PC-3 (cell line): ENCODE data around the gene P2RX3. TPM values are rescaled to one million over a fixed set of nuclear protein-coding genes. Genes with fewer than 3 reads are reported as not detected.
A peak's percentile ranks its signal among the peaks of the same experiment; 100 is the strongest.

ENCODE experiments used
- ATAC-seq: fragments of 200-7000 bp; cut with Tn5 transposase; 2 replicates; pipeline ENCODE4 v1.9.1; 2020; ENCODE audit warnings: mild to moderate bottlenecking, moderate library complexity
- BruUV-seq: library from RNA; stranded (reverse); fragments of 400-500 nt; replicated peaks from 2 replicates; lab custom pipeline; 2021; lab: Mats Ljungman, UMichigan
- CTCF ChIA-PET: fragments of 300-600 bp; sonication (Branson Sonifier 250); formaldehyde crosslinking; loops from one replicate; lab custom pipeline; 2022; ENCODE audit warnings: antibody characterized with exemption; lab: Charles Lee
- POLR2A ChIA-PET: fragments of 300-600 bp; sonication (Branson Sonifier 250); formaldehyde crosslinking; loops from one replicate; lab custom pipeline; 2022; ENCODE audit warnings: antibody characterized with exemption; ENCODE audit not compliant: unreplicated experiment; lab: Charles Lee
- DNase-seq: peaks from one replicate; pipeline ENCODE4 v3.0.0-alpha.2; 2015
- H2AFZ ChIP-seq: fragments of 300-600 bp; sonication (generic); 2 replicates; pipeline ENCODE4 v1.6.0; 2016; ENCODE audit warnings: antibody characterized with exemption, low read length
- H3F3A ChIP-seq: fragments of 300-600 bp; sonication (generic); one replicate; pipeline ENCODE4 v1.6.0; 2017; ENCODE audit warnings: antibody characterized with exemption, low read length, control low read depth, mild to moderate bottlenecking; ENCODE audit not compliant: unreplicated experiment
- H3K27ac ChIP-seq: fragments of 300-600 bp; sonication (generic); 2 replicates; pipeline ENCODE4 v1.5.1; 2016; ENCODE audit warnings: mild to moderate bottlenecking, low read length
- H3K27me3 ChIP-seq: fragments of 300-600 bp; sonication (generic); 2 replicates; pipeline ENCODE4 v1.6.1; 2016; ENCODE audit warnings: low read length, mixed read lengths
- H3K36me3 ChIP-seq: fragments of 300-600 bp; sonication (generic); 2 replicates; pipeline ENCODE4 v1.6.1; 2016; ENCODE audit warnings: low read depth, mixed run types, low read length, mixed read lengths
- H3K4me1 ChIP-seq: fragments of 300-600 bp; sonication (generic); 2 replicates; pipeline ENCODE4 v1.5.1; 2016; ENCODE audit warnings: low read length; ENCODE audit not compliant: insufficient read depth
- H3K4me2 ChIP-seq: fragments of 300-600 bp; sonication (generic); 2 replicates; pipeline ENCODE4 v1.6.0; 2016; ENCODE audit warnings: low read length
- H3K4me3 ChIP-seq: fragments of 300-600 bp; sonication (generic); 2 replicates; pipeline ENCODE4 v1.5.1; 2016; ENCODE audit warnings: mild to moderate bottlenecking, low read length, mixed read lengths
- H3K79me2 ChIP-seq: fragments of 300-600 bp; sonication (generic); 2 replicates; pipeline ENCODE4 v1.6.1; 2017; ENCODE audit warnings: low read length, mixed read lengths
- H3K9ac ChIP-seq: fragments of 300-600 bp; sonication (generic); 2 replicates; pipeline ENCODE4 v1.6.0; 2016; ENCODE audit warnings: mild to moderate bottlenecking, low read length
- H3K9me2 ChIP-seq: fragments of 300-600 bp; sonication (generic); replicated peaks from 2 replicates; pipeline ENCODE4 v1.6.1; 2016; ENCODE audit warnings: mixed run types, low read length, mixed read lengths
- H3K9me3 ChIP-seq: fragments of 300-600 bp; sonication (generic); 2 replicates; pipeline ENCODE4 v1.6.1; 2016; ENCODE audit warnings: low read length, mixed read lengths
- H4K20me1 ChIP-seq: fragments of 300-600 bp; sonication (generic); 2 replicates; pipeline ENCODE4 v1.6.1; 2016; ENCODE audit warnings: low read length, mixed read lengths
- EZH2 ChIP-seq: fragments of 300-600 bp; sonication (generic); IDR thresholded peaks from one replicate; pipeline ENCODE4 v1.6.1; 2017; ENCODE audit warnings: antibody characterized with exemption, mild to moderate bottlenecking, low read length; ENCODE audit not compliant: unreplicated experiment
- EZH2phosphoT487 ChIP-seq: fragments of 300-600 bp; sonication (generic); IDR thresholded peaks from 2 replicates; pipeline ENCODE4 v1.6.1; 2018; ENCODE audit warnings: mild to moderate bottlenecking, antibody characterized with exemption, low read length, borderline replicate concordance
- intact Hi-C: fragments of 100-400 bp; cut with micrococcal nuclease; formaldehyde crosslinking; loops from 2 replicates; pipeline ENCODE4 v1.9.0; 2023
- total RNA-seq: library from RNA; depleted of rRNA; stranded (reverse); fragments of >200 nt; gene quantifications from 2 replicates; pipeline ENCODE4 v1.2.3, GENCODE V29; 2014
- TF ChIP-seq, protein P1 (sequence below): fragments of 300-600 bp; sonication (generic); conservative IDR thresholded peaks from 2 replicates; pipeline ENCODE4 v1.5.1; 2017; ENCODE audit warnings: antibody characterized with exemption, low read depth, mild to moderate bottlenecking, low read length

Gene P2RX3
- total RNA-seq, 1 experiment from 2014 or later = not detected

GRCh38 chr11:57324154-57324885 lies 13.8 kb upstream of the P2RX3 start:
- no peaks in the 10 kb centered on the region for H3K9me2 ChIP-seq
- no peaks in the 10 kb centered on the region for H3K27me3 ChIP-seq
- peaks cover 37% of the 10 kb centered on the region for H3K79me2 ChIP-seq
- peak overlapping the region; percentile 40 for H2AFZ ChIP-seq
- ChIA-PET POLR2A (interaction anchor here (0.6 to 1.1 kb wide), 2 partner anchors 13 to 78 kb away, joined by 3 to 4 read pairs; no protein-coding TSS in a partner anchor), CTCF (interaction anchor here (1.9 kb wide), 1 partner anchor 75 kb away, joined by 9 read pairs; no protein-coding TSS in a partner anchor)
- no TSS peak for BruUV-seq
- H3K9me3 ChIP-seq = no peaks in the 10 kb centered on the region
- H3K4me3 ChIP-seq = peak overlapping the region; percentile 85
- intact Hi-C loops = loop anchor here (5.0 kb wide), 1 partner anchor 1253 kb away; the partner anchor contains the start of genes LPXN and ZFP91
- H3K27ac ChIP-seq = peak overlapping the region; percentile 13; the same call in 1 of the 2 replicates
- ATAC-seq (peak; percentile 0), DNase-seq (peak; percentile 20)
- H3K4me2 ChIP-seq = peak overlapping the region; percentile 93
- H3K36me3 ChIP-seq = peaks cover 37% of the 10 kb centered on the region
- TF ChIP-seq, protein P1, sequence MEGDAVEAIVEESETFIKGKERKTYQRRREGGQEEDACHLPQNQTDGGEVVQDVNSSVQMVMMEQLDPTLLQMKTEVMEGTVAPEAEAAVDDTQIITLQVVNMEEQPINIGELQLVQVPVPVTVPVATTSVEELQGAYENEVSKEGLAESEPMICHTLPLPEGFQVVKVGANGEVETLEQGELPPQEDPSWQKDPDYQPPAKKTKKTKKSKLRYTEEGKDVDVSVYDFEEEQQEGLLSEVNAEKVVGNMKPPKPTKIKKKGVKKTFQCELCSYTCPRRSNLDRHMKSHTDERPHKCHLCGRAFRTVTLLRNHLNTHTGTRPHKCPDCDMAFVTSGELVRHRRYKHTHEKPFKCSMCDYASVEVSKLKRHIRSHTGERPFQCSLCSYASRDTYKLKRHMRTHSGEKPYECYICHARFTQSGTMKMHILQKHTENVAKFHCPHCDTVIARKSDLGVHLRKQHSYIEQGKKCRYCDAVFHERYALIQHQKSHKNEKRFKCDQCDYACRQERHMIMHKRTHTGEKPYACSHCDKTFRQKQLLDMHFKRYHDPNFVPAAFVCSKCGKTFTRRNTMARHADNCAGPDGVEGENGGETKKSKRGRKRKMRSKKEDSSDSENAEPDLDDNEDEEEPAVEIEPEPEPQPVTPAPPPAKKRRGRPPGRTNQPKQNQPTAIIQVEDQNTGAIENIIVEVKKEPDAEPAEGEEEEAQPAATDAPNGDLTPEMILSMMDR = no peak
- TF ChIP-seq EZH2 (no peak), EZH2phosphoT487 (no peak)
- peak overlapping the region; percentile 72 for H3K9ac ChIP-seq
- peaks cover 14% of the 10 kb centered on the region; the same call in 1 of the 2 replicates for H4K20me1 ChIP-seq
- H3F3A ChIP-seq = peaks cover 7% of the 10 kb centered on the region
- peaks cover 53% of the 10 kb centered on the region for H3K4me1 ChIP-seq

DNA sequence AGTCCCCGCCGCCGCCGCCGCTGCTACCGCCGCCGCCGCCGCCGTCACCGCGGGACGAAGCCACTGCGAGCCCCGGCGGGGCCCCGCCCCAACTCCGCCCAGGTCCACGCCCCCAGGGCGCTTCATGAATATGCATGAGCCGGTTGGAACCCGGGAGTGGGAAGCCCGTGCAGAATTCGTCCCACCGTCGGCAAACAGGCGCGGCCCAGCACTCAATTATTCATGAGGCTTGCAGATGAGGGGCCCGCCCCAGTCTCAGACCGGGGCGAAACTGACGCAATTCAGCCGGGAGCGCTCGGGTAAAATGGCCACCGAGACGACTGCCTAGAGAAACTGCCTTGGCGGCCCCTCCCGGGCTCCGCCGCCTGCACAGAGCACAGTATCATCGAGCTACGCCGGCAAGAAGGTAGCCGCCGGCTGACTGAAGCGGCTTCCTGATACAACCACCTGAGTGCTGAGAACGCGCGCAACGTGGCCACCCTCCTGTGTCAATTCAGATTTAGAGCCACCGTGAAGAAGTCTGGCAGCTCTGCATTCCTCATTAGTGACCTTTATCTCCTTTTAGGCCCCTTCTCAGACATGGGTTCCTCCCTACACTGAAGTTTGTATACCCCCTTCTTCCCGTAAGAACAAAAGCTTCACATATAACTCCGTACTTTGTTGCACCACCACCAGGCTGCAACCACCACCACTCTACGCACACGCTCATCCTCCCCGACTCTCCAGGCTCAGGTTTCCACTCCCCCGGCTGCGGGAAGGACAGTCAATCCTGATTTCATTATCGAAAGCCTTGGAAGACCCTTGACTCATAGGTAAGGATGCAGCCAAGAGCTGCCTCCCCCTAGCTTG lies 13.0 kb upstream of the P2RX3 start, which contains the start of gene TNKS1BP1:
Gene TNKS1BP1, minus strand, starts transcription at position 67 of the 849 bp plus-strand sequence. CDS start 3,067 bp downstream, outside the sequence.
- Histone ChIP-seq H3K27me3 (no peaks in the 10 kb centered on the region), H3K9me3 (no peaks in the 10 kb centered on the region), H3F3A (peaks cover 7% of the 10 kb centered on the region), H3K27ac (peak within 1 kb of the TSS; percentile 85), H4K20me1 (peaks cover 13% of the 10 kb centered on the region; the same call in 1 of the 2 replicates), H3K4me1 (peaks cover 53% of the 10 kb centered on the region), H3K79me2 (peaks cover 34% of the 10 kb centered on the region), H3K36me3 (peaks cover 44% of the 10 kb centered on the region), H3K9ac (peak within 1 kb of the TSS; percentile 72), H2AFZ (peak within 1 kb of the TSS; percentile 72), H3K9me2 (no peaks in the 10 kb centered on the region), H3K4me3 (peak within 1 kb of the TSS; percentile 85), H3K4me2 (peak within 1 kb of the TSS; percentile 93)
- intact Hi-C loops = loop anchor here (1.0 to 5.0 kb wide), 2 partner anchors 10 to 1252 kb away; partner anchors contain the start of genes LPXN, SSRP1 and ZFP91
- CTCF ChIA-PET = interaction anchor here (0.8 kb wide), 1 partner anchor 21 kb away, joined by 3 read pairs; no protein-coding TSS in a partner anchor
- POLR2A ChIA-PET = interaction anchor here (0.6 to 1.1 kb wide), 3 partner anchors 14 to 319 kb away, joined by 3 to 4 read pairs (median 3); no protein-coding TSS in a partner anchor
- TF ChIP-seq, protein P1 = no peak
- TF ChIP-seq EZH2phosphoT487 (no peak), EZH2 (no peak)
- BruUV-seq = TSS peak; percentile 97
- ATAC-seq = peak; percentile 64
- peak; percentile 98 for DNase-seq
